ENCODE measurements around the gene PLCB1. TPM values are rescaled to one million over a fixed set of nuclear protein-coding genes. Genes with fewer than 3 reads are reported as not detected.

Gene PLCB1
- total RNA-seq, 4 donors from 2014 or later: 13.5 to 110 (median 30.4) TPM

GRCh38 chr20:8490076-8490830, 358.2 kb downstream of the PLCB1 start:
- no peak overlapping the region for H3K27ac ChIP-seq
- intact Hi-C loops (cut with DNase I; ENCODE audit: low total_unique reads): no loop called here
- H3K27me3 ChIP-seq: no peaks in the 10 kb centered on the region
- no peaks in the 10 kb centered on the region for H3K9me3 ChIP-seq
- no peaks in the 10 kb centered on the region for H3K36me3 ChIP-seq
- no peak overlapping the region for H3K4me3 ChIP-seq
- peaks cover 0 to 12% of the 10 kb centered on the region in 2 donors for H3K4me1 ChIP-seq
- no peak for TF ChIP-seq POLR2A (IDR thresholded peaks at IDR 0.05)
- TF ChIP-seq CTCF (IDR thresholded peaks at IDR 0.05): no peak
- no peak for DNase-seq

GRCh38 chr20:8492173-8492572, 360.1 kb downstream of the PLCB1 start:
- no peak for TF ChIP-seq POLR2A (IDR thresholded peaks at IDR 0.05)
- no peak for TF ChIP-seq CTCF (IDR thresholded peaks at IDR 0.05)

DNA sequence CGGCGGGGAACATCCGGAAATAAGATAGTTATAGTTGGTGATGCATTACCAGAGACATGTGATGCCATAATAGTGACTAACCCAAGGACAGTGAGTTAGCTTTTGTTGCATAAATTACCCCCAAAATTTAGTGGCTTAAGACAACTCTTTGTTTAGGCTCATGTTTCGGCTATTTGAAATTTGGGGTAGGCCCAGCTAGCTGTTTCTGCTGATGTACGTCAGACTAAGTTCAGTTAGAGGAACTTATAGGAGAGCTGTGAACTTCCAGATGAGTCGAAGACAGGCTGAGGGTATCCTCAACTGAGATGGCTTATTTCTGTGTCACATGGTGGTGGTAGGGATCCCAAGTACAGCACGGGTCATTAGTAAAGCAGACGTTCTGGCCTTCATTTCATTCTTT, 366.5 kb downstream of the PLCB1 start:
- H3K27me3 ChIP-seq: no peaks in the 10 kb centered on the region
- H3K4me3 ChIP-seq: no peak overlapping the region
- no peaks in the 10 kb centered on the region for H3K36me3 ChIP-seq
- no peak overlapping the region for H3K27ac ChIP-seq
- intact Hi-C loops (cut with DNase I; ENCODE audit: low total_unique reads): no loop called here
- H3K9me3 ChIP-seq: no peaks in the 10 kb centered on the region
- no peak for TF ChIP-seq POLR2A (IDR thresholded peaks at IDR 0.05)
- TF ChIP-seq CTCF (IDR thresholded peaks at IDR 0.05): no peak
- no peak for DNase-seq
- H3K4me1 ChIP-seq: no peaks in the 10 kb centered on the region

More at GRCh38 chr20:8492173-8492572, 360.1 kb downstream of the PLCB1 start:
- Histone ChIP-seq H3K4me1 (peaks cover 0 to 12% of the 10 kb centered on the region in 2 donors), H3K9me3 (no peaks in the 10 kb centered on the region), H3K27me3 (no peaks in the 10 kb centered on the region), H3K36me3 (no peaks in the 10 kb centered on the region), H3K27ac (no peak overlapping the region), H3K4me3 (no peak overlapping the region)
- no peak for DNase-seq
- intact Hi-C loops (cut with DNase I; ENCODE audit: low total_unique reads): no loop called here

DNA sequence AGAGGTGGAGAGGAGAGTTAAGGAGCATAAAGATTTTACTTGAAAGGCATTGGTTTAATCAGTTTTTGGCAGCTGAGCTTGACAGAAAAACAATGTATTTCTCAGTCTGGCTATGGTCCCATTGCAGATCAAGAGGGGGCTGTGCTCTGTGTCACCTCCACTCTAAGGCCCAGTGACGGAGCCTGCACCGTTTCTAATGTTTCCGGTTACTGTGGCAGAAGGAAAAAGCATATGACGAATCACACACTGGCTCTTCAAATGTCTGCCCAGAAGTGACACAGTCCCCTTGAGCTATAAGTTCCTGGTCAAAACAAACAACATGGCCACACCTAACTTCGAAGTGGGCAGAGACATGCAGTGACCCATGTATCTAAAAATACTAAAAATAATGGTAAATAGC, 372.0 kb downstream of the PLCB1 start:
- TF ChIP-seq POLR2A (IDR thresholded peaks at IDR 0.05): no peak
- no peak for TF ChIP-seq CTCF (IDR thresholded peaks at IDR 0.05)
- no peak for DNase-seq

GRCh38 chr20:8505476-8506200, 373.6 kb downstream of the PLCB1 start:
- DNase-seq: no peak
- H3K4me3 ChIP-seq: no peak overlapping the region
- no peaks in the 10 kb centered on the region for H3K9me3 ChIP-seq
- TF ChIP-seq CTCF (IDR thresholded peaks at IDR 0.05) (no peak), POLR2A (IDR thresholded peaks at IDR 0.05) (no peak)
- no peaks in the 10 kb centered on the region for H3K4me1 ChIP-seq
- no peak overlapping the region for H3K27ac ChIP-seq
- H3K36me3 ChIP-seq: no peaks in the 10 kb centered on the region
- H3K27me3 ChIP-seq: no peaks in the 10 kb centered on the region
- intact Hi-C loops (cut with DNase I; ENCODE audit: low total_unique reads): no loop called here

More for the DNA sequence above, 372.0 kb downstream of the PLCB1 start:
- no peaks in the 10 kb centered on the region for H3K4me1 ChIP-seq
- no peaks in the 10 kb centered on the region for H3K9me3 ChIP-seq
- intact Hi-C loops (cut with DNase I; ENCODE audit: low total_unique reads): no loop called here
- H3K27me3 ChIP-seq: no peaks in the 10 kb centered on the region
- no peak overlapping the region for H3K27ac ChIP-seq
- H3K4me3 ChIP-seq: no peak overlapping the region
- H3K36me3 ChIP-seq: no peaks in the 10 kb centered on the region

Measured in uterus (tissue), 4 donors.